HepG2 (cell line): ENCODE measurements around the gene GLIS2. TPM values are rescaled to one million over a fixed set of nuclear protein-coding genes. Genes with fewer than 3 reads are reported as not detected.

Source experiments
- ADNP ChIP-seq: sonication (generic); formaldehyde crosslinking; IDR thresholded peaks from 2 replicates; pipeline ENCODE4 v1.4.0; 2020; ENCODE audit warnings: missing genetic modification reagents
- ARID2 ChIP-seq: sonication (generic); formaldehyde crosslinking; IDR thresholded peaks from 2 replicates; pipeline ENCODE4 v1.8.1; 2022; ENCODE audit warnings: mild to moderate bottlenecking, missing genetic modification reagents, borderline replicate concordance
- EHMT2 ChIP-seq: fragments of 200-600 bp; sonication (generic); IDR thresholded peaks from 2 replicates; pipeline ENCODE4 v1.7.0; 2017; ENCODE audit warnings: antibody characterized with exemption, low read depth, low read length, borderline replicate concordance
- MLLT10 ChIP-seq: sonication (generic); formaldehyde crosslinking; IDR thresholded peaks from 2 replicates; pipeline ENCODE4 v1.4.0; 2020; ENCODE audit warnings: missing genetic modification reagents
- MTA3 ChIP-seq: sonication (generic); formaldehyde crosslinking; IDR thresholded peaks from 2 replicates; pipeline ENCODE4 v1.4.0; 2020; ENCODE audit warnings: missing genetic modification reagents
- MTF1 ChIP-seq: sonication (generic); formaldehyde crosslinking; IDR thresholded peaks from 2 replicates; pipeline ENCODE4 v1.5.0; 2020; ENCODE audit warnings: missing genetic modification reagents
- NR2F6 ChIP-seq, 2 experiments: IDR thresholded peaks; 2 replicates each; pipeline ENCODE4 v1.6.1; 2016; ENCODE audit warnings: antibody characterized with exemption in 1 of 2, mild to moderate bottlenecking in 1 of 2
- PHF20 ChIP-seq: sonication (generic); formaldehyde crosslinking; IDR thresholded peaks from 2 replicates; pipeline ENCODE4 v1.5.0; 2020; ENCODE audit warnings: mild to moderate bottlenecking, missing genetic modification reagents
- PHF5A ChIP-seq: IDR thresholded peaks from one replicate; pipeline ENCODE4 v1.6.1; 2018; ENCODE audit warnings: low read depth, missing genetic modification reagents; ENCODE audit not compliant: unreplicated experiment
- REPIN1 ChIP-seq: sonication (generic); formaldehyde crosslinking; IDR thresholded peaks from 2 replicates; pipeline ENCODE4 v1.8.0; 2022; ENCODE audit warnings: missing genetic modification reagents, low read depth, mild to moderate bottlenecking, borderline replicate concordance
- RFX3 ChIP-seq: IDR thresholded peaks from 2 replicates; pipeline ENCODE4 v1.6.1; 2016; ENCODE audit warnings: missing biosample characterization, missing genetic modification reagents
- TCF7L2 ChIP-seq: IDR thresholded peaks from 2 replicates; pipeline ENCODE4 v1.6.1; 2011; ENCODE audit warnings: mild to moderate bottlenecking, low read depth, low read length, moderate library complexity
- TFDP1 ChIP-seq: IDR thresholded peaks from 2 replicates; pipeline ENCODE4 v1.6.1; 2016; ENCODE audit warnings: missing compliant biosample characterization, missing genetic modification reagents, borderline replicate concordance
- THAP7 ChIP-seq: sonication (generic); formaldehyde crosslinking; IDR thresholded peaks from 2 replicates; pipeline ENCODE4 v1.8.1; 2023; ENCODE audit warnings: mild to moderate bottlenecking, missing genetic modification reagents
- THYN1 ChIP-seq: sonication (generic); formaldehyde crosslinking; IDR thresholded peaks from 2 replicates; pipeline ENCODE4 v1.8.1; 2023; ENCODE audit warnings: low read depth, mild to moderate bottlenecking, moderate library complexity, missing genetic modification reagents, borderline replicate concordance
- ZC3H4 ChIP-seq: sonication (generic); formaldehyde crosslinking; IDR thresholded peaks from 2 replicates; pipeline ENCODE4 v1.4.0; 2020; ENCODE audit warnings: missing genetic modification reagents, borderline replicate concordance
- ZGPAT ChIP-seq: IDR thresholded peaks from 2 replicates; pipeline ENCODE4 v1.6.1; 2016; ENCODE audit warnings: mild to moderate bottlenecking
- ZMAT3 ChIP-seq: sonication (generic); formaldehyde crosslinking; conservative IDR thresholded peaks from 2 replicates; pipeline ENCODE4 v1.7.0; 2021; ENCODE audit warnings: missing genetic modification reagents
- ZNF12 ChIP-seq: sonication (generic); formaldehyde crosslinking; IDR thresholded peaks from 2 replicates; pipeline ENCODE4 v1.5.0; 2020; ENCODE audit warnings: missing genetic modification reagents
- ZNF121 ChIP-seq: sonication (generic); formaldehyde crosslinking; IDR thresholded peaks from 2 replicates; pipeline ENCODE4 v1.5.0; 2020; ENCODE audit warnings: mild to moderate bottlenecking, missing genetic modification reagents
- ZNF460 ChIP-seq: sonication (generic); formaldehyde crosslinking; IDR thresholded peaks from 2 replicates; pipeline ENCODE4 v1.5.1; 2020; ENCODE audit warnings: missing genetic modification reagents, mild to moderate bottlenecking, borderline replicate concordance
- ZNF501 ChIP-seq: sonication (generic); formaldehyde crosslinking; IDR thresholded peaks from 2 replicates; pipeline ENCODE4 v1.5.1; 2020; ENCODE audit warnings: mild to moderate bottlenecking, moderate library complexity, missing genetic modification reagents
- ZNF564 ChIP-seq: sonication (generic); formaldehyde crosslinking; IDR thresholded peaks from 2 replicates; pipeline ENCODE4 v1.8.1; 2023; ENCODE audit warnings: mild to moderate bottlenecking, missing genetic modification reagents
- ZNF770 ChIP-seq: sonication (generic); formaldehyde crosslinking; IDR thresholded peaks from 2 replicates; pipeline ENCODE4 v1.5.0; 2020; ENCODE audit warnings: mild to moderate bottlenecking, missing genetic modification reagents
- ZNF790 ChIP-seq: sonication (generic); formaldehyde crosslinking; IDR thresholded peaks from 2 replicates; pipeline ENCODE4 v1.8.0; 2022; ENCODE audit warnings: missing genetic modification reagents, mild to moderate bottlenecking, borderline replicate concordance
- polyA plus RNA-seq, 8 experiments: library from polyadenylated mRNA; depleted of rRNA in 3 of 8; stranded (reverse) in 7 of 8; unstranded in 1 of 8; fragments of >200 nt; fragmentation: Illumina TruSeq in 4 of 8; extraction: Trizol in 4 of 8; gene quantifications; 2 replicates each; pipeline versions ENCODE4 v1.2.1 to v1.2.3, GENCODE V29; 2011 to 2016; ENCODE audit warnings: low read depth in 4 of 8, missing spikeins in 1 of 8, mixed read lengths in 1 of 8; ENCODE audit not compliant: insufficient read depth in 1 of 8
- total RNA-seq, 5 experiments: library from RNA; depleted of rRNA; stranded (reverse); fragments of >200 nt; fragmentation: Illumina TruSeq; extraction: Trizol; gene quantifications; 2 replicates each; pipeline ENCODE4 v1.2.3, GENCODE V29; 2016; ENCODE audit warnings: low read depth in 1 of 5

Gene GLIS2
- total and polyA plus RNA-seq, 2 of the 13 experiments (the other 11 are each of a cell fraction or from before 2014, with no cell fraction given), result 0.28 to 0.29 TPM

GRCh38 chr16:4345836-4346781 lies 30.2 kb downstream of the GLIS2 start (continued):
- TF ChIP-seq ZGPAT (CRISPR knock-in tag), result peak; percentile 86
- TF ChIP-seq ZNF770, result no peak
- TF ChIP-seq EHMT2, result no peak
- TF ChIP-seq TFDP1 (CRISPR knock-in tag), result no peak; the same call in 1 of the 2 replicates
- no peak for TF ChIP-seq MTA3 (CRISPR knock-in tag)
- TF ChIP-seq PHF5A (CRISPR knock-in tag), result peak; percentile 69
- no peak for TF ChIP-seq ZNF460 (CRISPR knock-in tag)
- no peak for TF ChIP-seq THAP7 (CRISPR knock-in tag)
- TF ChIP-seq TCF7L2, result no peak
- peak; percentile 70; the same call in 1 of the 2 replicates for TF ChIP-seq ZNF12 (CRISPR knock-in tag)
- TF ChIP-seq ZMAT3 (CRISPR knock-in tag), result no peak
- no peak for TF ChIP-seq ZNF121 (CRISPR knock-in tag)
- TF ChIP-seq ARID2 (CRISPR knock-in tag), result no peak
- peak; percentile 61 for TF ChIP-seq NR2F6 (IDR thresholded peaks at IDR 0.05)
- TF ChIP-seq NR2F6 (CRISPR knock-in tag; IDR thresholded peaks at IDR 0.05), result peak; percentile 89
- TF ChIP-seq PHF20 (CRISPR knock-in tag), result no peak
- no peak for TF ChIP-seq MTF1 (CRISPR knock-in tag)
- TF ChIP-seq ZNF790 (CRISPR knock-in tag), result no peak
- no peak for TF ChIP-seq ZNF501 (CRISPR knock-in tag)
- no peak for TF ChIP-seq ZNF564 (CRISPR knock-in tag)
- TF ChIP-seq THYN1 (CRISPR knock-in tag), result no peak
- no peak for TF ChIP-seq ADNP (CRISPR knock-in tag)
- peak; percentile 88 for TF ChIP-seq REPIN1 (CRISPR knock-in tag)
- TF ChIP-seq RFX3 (CRISPR knock-in tag), result no peak
- no peak for TF ChIP-seq MLLT10
- TF ChIP-seq ZC3H4 (CRISPR knock-in tag), result peak; percentile 66; the same call in 1 of the 2 replicates
